ENCODE measurements around the gene PRPF40B.
"Not testable (repeated sequence)": the region's sequence is repeated elsewhere in the genome, so short reads cannot be mapped to it uniquely, and the experiment has no call there.

The PRPF40B gene

GRCh38 chr12:49598527-49598926 lies 24.8 kb upstream of the PRPF40B start:
- TF ChIP-seq CTCF (IDR thresholded peaks at IDR 0.05; ENCODE audit: low read depth, low read length) = no peak
- DNase-seq (ENCODE audit: extremely low read depth, low read depth) = no peak

GRCh38 chr12:49599961-49600360 lies 23.4 kb upstream of the PRPF40B start:
- TF ChIP-seq CTCF (IDR thresholded peaks at IDR 0.05; ENCODE audit: low read depth, low read length) = no peak

GRCh38 chr12:49603721-49604120 lies 19.6 kb upstream of the PRPF40B start:
- no peak for DNase-seq (ENCODE audit: extremely low read depth, low read depth)

More at GRCh38 chr12:49599961-49600360, 23.4 kb upstream of the PRPF40B start:
- no peak for DNase-seq (ENCODE audit: extremely low read depth, low read depth)

GRCh38 chr12:49604856-49605255 lies 18.5 kb upstream of the PRPF40B start:
- TF ChIP-seq CTCF (IDR thresholded peaks at IDR 0.05; ENCODE audit: low read depth, low read length) = no peak
- no peak for DNase-seq (ENCODE audit: extremely low read depth, low read depth)

More at GRCh38 chr12:49603721-49604120, 19.6 kb upstream of the PRPF40B start:
- TF ChIP-seq CTCF (IDR thresholded peaks at IDR 0.05; ENCODE audit: low read depth, low read length) = no peak

GRCh38 chr12:49605539-49605938 lies 17.8 kb upstream of the PRPF40B start, which contains the start of gene FAM186B:
Gene FAM186B (minus strand): TSS chr12:49605639. CDS start chr12:49605477, 162 bp downstream.
- not testable (repeated sequence) for DNase-seq (ENCODE audit: extremely low read depth, low read depth)

GRCh38 chr12:49609059-49609874 lies 14.1 kb upstream of the PRPF40B start:
- TF ChIP-seq CTCF (IDR thresholded peaks at IDR 0.05; ENCODE audit: low read depth, low read length) = no peak
- DNase-seq (ENCODE audit: extremely low read depth, low read depth) = no peak

GRCh38 chr12:49609875-49610154 lies 13.5 kb upstream of the PRPF40B start:
- no peak for DNase-seq (ENCODE audit: extremely low read depth, low read depth)
- TF ChIP-seq CTCF (IDR thresholded peaks at IDR 0.05; ENCODE audit: low read depth, low read length) = no peak

- not testable (repeated sequence) for DNase-seq (ENCODE audit: extremely low read depth, low read depth)
These were observed 12.6 kb upstream of the PRPF40B start for GRCh38 chr12:49610785-49611184.
